Left hindlimb (tissue), 1 donor: Measurements from ENCODE around the gene GINS2.
A peak's percentile ranks its signal among the peaks of the same experiment; 100 is the strongest.

Experiments used
- DNase-seq: peaks from one replicate; pipeline ENCODE4 v3.0.0-alpha.2; 2018

GINS2 gene

DNA sequence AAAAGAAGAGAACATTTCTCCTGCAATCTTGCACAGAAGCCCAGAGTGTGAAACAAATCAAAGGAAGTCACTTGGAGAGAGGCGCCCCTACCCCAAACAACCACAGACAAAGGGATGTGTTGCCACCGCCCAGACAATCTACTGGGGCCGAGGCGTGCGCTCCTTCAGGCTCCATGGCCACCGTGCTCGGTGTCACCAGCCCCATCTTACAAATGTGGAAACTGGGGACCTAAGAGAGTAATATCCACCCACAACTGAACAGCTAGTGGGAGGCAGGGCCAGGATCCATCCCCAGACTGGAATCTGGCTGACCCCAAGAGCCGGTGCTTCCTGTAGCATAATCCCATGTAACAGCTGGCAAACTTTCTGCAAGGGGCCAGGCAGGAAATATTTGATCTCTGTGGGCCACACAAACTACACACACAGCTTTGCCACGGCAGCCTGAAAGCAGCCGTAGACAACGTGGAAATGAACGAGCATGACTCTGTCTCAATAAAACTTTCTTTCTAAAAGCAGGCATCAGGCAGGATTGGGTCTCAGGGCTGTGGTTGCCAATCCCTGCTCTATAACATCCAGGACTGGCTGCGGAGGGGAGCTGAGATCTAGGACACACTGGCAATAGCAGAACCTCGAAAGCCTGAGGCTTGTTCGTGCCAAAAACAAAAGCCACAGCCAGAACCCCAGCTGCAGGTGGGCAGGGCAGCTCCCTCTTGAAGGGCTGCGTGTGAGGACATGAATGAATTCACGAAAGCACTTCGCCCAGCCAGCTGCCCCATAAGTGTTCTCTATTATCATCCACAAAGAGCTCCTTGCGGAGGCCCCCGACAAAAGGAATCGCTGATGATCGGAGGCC is 26.6 kb upstream of the GINS2 start:
- peak; percentile 75 for DNase-seq

DNA sequence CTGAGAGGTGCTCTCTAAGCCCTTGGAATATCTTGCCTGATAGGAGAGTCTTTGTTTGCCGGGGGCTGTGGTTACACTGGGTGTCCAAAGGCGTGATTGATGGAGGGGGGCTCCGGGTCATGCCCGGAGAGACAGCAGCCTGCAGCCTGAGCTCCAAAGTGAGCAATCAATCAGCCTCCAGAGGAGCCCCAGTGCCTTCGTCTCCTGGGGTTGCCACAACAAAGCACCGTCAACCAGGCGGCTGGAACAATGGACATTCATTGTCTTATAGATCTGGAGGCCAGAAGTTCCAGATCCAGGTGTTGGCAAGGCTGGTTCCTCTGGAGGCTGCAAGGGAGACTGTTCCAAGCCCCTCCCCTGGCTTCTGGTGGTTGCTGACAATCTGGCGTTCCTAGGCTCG is 24.0 kb upstream of the GINS2 start:
- no peak for DNase-seq

DNA sequence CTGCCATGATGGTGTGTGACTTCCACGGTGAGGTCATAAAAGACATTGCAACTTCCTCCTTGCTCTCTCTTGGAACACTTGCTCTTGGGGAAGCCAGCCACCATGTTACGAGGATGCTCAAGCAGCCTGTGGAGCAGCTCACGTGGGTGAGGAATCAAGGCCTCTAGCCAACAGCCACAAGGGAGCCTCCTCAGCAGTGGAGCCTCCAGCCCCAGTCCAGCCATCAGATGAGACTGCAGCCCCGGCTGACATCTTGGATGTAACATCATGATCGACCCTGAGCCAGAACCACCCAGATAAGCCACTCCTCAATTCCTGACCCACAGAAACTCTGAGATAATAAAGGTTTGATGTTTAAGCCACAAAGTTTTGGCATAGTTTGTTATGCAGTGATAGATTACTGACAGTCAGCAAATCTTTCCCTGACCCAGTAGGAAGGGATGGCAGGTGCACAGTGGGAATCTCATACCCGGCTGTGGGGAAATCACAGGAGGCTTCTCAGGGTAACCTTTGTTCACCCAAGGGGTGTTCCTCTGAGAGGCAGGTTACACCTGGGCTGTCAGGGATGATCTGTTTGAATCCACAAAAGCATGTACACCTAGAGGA is 23.3 kb upstream of the GINS2 start:
- DNase-seq = no peak

DNA sequence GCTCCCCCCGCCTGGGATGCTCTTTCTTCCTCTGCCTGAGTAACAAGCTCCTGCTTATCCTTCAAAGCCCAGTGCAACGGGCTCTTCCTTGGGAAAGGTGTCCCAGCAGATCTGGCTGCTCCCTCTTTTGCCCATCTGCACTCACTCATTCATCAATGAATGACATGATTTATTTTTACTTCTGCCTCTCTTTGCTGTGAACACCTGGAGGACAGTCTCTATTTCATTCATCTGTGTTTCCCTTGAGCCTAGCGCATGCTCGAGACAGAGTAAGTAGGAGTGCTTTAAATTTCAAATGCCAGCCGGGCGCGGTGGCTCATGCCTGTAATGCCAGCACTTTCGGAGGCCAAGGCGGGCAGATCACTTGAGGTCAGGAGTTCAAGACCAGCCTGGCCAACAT is 22.0 kb upstream of the GINS2 start:
- no peak for DNase-seq

DNA sequence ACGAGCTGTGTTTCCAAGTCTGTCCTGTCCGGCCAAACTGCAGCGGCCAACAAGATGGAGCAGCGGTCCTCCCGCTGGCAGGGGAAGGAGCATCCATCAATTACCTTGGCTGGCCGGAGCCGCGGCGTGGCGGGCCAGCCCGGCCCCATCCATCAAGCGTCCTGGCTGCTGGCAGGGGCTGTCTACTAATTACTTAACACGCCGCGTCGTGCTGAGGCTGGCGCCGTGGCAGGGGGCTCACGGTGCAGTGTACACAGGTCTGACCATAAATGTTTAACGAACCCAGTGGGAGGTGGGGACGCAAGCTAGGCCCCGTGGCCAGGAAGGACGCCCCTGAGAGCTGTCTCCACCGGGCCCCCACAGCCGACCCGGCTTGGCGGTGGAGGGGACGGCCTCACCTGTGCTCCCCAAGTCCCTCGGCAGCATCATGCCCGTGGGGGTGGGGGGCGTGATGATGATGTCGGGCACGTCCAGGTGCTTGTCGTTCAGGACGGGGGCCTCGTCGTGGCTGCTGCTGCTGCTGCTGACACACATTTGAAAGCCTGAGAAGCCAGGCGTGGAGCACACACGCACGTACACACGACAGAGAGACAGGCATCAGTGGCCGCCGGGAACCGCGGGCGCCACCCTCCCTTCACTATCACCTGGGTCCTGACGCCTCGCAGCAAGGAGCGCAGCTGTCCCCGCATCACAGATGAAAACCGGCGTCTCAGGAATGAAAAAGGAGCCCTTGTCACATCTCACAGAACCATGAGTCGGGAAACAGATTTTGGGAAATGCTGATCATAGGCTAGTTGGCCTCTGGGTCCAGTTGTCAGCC is 21.2 kb upstream of the GINS2 start:
- no peak for DNase-seq

DNA sequence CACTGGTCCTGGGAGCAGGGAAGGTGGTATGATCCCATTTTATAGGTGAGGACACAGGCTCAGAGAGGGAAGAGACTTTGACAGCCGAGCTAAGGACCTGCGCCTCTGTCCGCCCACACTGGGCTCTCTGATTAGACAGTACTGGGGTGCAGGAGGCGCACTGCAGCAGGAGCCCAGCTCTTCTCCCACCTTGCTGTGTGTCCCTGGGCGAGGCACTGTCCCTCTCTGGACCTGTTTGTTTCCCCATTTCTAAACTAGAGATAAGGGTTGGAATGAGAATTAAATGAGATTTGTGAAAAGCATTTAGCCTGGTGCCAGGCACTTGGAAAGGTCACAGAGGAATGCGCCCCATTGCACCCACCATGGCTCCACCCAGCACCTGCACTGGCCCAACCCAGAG is 19.6 kb upstream of the GINS2 start:
- DNase-seq = no peak

DNA sequence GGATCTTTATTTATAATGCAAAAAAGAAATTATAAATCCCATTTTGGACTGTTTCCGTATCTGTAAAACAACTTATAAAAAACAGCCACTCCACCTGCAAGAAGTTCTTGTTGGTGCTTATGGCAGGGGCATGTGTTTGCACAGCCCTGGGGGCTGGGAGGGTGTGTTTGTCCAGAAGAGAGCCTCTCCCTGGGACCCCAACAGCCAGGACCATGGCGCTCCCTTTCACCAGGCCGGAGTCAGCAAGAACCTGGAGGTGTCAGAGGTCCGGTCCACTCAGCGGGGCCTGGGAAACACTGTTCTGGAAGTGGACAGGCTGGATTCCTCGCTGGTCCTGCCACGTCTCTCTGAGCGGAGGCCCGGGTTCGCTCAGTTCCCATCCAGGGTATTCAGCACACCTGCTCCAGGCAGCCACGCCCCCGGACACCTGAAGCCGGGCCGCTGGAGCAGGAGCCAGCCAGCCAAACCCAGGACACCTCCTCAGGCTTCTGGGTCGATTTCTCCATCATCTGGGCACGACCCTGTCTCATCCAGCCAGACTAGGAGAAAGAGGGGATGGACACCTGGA is 18.9 kb upstream of the GINS2 start:
- DNase-seq = no peak

DNA sequence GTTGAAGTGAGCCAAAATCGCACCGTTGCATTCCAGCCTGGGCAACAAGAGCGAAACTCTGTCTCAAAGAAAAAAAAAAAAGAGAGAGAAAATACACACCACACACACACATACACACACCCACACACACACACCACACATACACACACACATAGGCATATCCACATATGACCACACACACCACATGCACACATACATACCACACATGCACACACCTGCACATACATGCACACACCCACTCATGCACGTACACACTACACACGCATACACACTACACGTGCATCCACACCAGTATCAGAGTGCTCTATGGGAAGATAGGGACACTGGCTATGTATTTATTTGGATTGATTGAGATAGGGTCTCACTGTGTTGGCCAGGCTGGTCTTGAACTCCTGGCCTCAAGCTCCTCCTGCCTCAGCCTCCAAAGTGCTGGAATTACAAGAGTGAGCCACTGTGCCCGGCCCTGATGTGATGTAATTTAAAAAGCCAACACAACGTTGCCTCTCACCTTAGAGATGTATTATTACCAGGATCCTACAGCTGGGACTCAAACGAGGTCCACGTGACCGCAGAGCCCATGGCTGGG is 17.8 kb upstream of the GINS2 start:
- peak; percentile 2 for DNase-seq

DNA sequence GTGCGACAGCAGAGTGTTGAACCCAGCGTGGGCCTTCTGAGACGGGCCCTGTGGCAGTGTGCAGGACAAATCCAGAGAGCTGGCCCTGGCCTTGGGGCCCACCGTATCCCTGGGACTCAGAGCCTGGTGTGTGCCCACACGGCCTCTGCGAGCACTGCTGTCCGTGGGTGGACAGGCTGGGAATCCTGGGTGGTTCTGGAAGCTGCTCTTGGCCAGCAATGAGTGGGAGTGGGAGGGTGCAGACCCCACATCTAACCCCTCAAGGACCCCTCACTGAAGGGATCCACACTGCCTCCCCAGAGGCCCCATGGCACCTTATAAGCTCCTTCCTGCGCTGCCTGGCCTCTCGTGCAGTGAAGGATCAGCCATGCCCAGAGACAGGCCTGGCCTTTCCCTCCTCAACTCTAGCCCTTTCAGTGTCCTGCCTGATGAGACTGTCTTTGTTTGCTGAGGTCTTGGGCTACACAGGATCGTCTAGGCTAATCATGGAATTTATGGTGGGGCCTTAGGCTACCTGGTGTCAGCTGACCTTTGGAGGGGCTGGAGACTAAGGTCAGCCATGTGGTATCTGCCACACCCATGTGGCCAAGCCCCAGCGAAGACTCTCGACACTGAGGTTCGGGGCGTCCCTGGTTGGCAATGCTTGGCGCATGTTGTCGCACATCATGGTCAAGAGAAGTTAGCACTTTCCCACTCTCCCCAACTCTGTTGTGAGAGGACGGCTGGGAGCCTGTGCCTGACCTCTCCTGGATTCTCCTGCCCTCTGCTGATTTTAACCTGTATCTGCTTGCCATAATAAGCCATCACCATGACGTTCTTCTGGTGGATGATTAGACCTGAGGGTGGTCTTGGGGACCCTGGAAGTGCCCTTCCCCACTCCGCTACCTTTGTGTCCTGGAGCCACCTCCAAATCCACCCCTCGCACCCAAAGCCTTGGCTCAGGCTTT is 16.4 kb upstream of the GINS2 start:
- DNase-seq = no peak

DNA sequence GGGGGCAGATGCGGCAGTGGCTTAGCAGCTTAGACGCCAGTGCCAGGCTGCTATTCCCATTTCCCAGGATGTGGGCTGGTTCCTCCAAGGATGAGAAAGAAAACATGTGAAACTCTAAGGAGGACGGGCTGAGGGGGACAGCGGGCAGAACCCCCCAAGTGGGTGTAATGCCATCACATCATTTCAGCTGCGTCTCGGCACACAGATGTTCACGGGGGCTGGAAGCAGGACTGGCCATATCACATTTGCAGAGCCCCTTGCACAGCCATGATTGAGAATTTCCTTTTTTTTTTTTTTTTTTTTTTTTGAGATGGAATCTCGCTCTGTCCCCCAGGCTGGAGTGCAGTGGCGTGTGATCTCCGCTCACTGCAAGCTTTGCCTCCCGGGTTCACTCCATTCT is 15.3 kb upstream of the GINS2 start:
- no peak for DNase-seq

DNA sequence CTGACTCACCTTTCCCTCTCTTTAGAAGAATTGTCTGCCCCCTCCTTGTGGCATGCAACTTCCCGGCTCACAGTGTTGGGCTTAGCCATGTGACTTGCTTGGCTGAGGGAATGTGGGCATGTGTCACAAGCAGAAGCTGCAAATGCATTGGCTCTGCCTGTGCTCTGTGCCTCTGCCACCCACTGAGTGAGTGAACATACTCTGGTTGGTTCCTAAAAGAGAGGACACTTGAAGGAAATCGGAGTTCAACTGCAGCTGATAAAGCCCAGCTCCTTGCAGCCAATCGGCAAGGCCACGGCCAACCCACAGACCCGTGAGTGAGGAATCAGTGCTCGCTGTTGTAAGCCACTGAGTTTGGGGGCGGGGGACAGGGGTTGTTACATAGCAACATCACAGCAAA is 10.9 kb upstream of the GINS2 start:
- DNase-seq = no peak

DNA sequence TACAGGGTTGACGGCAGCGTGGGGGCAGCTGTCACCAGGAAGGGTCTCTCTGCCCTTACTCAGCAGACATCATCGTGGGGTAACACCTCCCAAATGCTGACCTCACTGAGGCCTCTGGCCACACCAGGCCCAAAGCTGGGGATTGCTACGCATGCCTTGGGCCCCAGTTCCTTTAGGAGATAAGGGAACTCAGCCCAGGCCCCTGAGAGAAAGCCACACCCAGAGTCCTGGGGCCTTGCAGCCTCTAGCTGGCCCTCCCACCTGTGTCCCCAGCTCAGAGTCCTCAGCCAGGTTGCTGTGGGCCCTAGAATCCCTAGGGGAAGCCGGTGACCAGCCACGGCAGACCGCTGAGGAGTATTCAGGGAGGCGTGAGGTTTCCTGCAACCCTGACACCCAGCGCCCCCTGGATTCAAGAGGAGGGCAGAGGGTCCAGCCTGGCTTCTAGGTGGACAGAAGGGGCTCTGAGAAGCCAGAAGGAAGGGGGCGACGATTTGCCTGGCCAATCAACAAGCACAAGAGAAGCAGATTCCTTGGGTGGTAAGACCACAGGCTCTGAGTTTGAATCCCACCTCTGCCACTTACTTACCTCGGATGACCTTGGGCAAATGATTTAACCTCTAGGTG is 10.3 kb upstream of the GINS2 start:
- no peak for DNase-seq

DNA sequence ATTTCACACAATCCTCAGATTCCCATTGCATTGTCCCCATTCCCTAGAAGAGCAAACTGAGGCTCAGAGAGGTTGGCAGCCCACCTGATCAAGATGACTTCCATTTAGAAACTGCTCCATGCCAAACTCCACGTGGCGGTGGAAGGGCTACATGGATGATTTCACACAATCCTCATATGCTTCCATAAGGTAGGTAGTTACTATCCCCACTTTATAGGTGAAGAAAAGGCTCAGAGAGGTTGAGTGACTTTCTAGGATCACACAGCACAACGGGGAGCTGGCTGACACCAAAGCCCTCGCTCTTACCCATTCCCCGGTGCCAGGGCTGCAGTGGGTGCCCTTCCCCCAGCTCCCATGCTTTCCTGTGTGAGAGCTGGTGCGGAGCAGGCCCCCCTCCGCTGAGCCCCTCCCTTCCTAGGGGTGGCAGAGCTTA is 9.7 kb upstream of the GINS2 start:
- DNase-seq = no peak

DNA sequence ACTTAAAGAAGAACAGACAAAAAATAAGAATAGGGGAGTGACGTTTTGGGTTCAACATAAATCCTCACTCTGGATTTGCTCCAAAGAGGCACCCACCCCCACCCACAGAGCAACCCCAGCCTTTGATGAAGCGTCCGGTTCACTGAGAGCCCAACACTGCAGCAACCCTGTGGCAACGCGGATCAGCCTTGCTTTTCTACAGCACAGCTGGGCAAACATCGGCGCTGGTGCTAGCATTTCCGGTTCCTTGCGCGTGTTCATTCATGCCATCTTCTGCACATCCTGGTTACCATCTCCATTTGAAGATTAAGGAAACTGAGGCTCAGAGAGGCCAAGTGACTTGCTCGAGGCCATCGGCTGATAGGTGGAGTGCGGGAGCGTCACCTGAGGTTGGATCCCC is 8.7 kb upstream of the GINS2 start:
- no peak for DNase-seq

DNA sequence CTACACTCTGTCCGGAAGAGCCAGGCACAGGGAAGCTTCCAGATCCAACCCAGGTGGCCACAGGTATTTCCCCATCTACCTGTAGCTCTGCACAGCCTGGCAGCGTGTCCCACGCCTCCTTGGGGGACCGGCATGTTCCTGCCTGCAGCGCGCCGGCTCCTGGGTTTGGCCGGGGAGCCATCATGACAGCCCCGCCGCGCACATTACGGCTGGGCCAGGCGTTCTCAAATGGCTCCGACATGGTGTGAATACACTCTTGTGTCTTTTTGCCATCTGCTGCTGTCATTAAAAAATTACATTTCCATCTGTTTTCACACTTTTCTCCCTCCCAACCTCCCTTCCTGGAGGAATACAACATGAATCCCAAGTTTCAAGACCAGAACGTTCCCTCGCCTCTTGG is 8.0 kb upstream of the GINS2 start:
- no peak for DNase-seq

DNA sequence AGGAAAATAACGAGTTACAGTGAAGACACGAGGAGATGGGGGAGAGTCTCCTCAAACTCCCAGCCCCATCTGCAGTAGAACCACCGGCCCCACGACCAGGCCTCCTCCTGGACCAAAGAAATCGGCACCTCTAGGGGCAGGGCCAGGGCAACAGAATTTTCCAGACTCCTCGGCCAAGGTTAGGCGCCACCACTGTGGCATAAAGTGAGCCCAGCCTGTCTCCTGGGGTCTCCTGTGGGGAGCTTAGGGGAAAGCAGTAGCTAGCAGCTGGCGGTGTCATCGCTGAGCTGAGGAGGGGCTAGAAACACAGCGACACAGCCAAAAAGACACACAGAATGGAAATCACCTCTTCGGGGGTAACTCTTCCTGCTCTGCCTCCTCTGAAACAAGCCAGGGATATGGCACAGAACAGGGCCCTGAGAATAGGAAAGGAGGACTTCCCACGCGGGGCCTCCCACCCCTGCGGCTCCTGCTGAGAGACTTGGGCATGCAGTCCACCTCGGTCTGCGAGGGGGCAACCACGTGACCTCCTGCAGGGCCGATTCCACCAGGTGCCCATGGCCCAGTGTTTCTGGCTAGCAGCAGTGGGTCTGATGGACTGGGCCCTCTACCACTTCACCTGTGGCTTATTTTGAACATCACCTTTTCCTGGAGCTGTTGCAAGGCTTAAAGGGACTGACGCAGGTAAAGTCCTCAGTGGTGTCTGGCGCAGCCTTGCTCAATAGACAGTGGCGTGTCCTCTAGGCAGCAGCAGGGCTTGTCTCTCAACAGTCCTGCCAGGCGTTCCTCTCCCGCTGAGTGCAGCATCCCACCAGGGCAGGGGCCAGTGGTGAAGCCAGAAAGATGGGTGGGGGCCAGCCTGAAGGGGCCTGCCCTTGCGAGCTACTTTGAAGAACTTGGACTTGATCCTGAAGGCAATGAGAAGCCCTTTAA is 6.7 kb upstream of the GINS2 start:
- DNase-seq = no peak

DNA sequence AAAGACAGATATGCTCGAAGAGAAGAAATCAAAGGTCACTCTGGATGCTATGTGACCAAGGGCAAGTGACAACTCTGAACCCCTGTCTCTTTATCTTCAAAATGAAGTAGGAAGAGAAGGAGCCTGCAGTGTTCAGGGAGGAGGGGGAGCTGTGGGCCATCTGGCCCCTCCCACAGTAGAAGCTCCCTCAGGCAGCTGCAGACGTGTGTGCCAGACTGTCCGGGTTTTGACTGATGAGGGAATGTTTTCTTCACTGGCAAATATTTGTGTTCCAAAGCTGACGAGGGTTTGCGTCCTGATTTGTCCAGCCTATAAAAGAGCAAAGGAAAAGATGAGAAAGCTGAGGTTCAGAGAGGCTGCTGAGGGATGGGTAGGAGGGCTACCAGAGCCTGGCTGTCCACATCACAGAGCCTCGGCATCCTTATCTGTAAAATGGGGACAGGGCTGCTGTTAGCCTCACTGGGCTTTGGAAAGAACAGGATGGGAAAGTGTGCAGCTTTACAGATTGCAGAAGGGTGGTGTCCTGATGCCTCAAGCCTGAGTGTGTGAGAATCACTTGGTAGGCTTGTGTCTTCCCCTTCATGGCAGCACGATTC is 1.8 kb upstream of the GINS2 start:
- no peak for DNase-seq

DNA sequence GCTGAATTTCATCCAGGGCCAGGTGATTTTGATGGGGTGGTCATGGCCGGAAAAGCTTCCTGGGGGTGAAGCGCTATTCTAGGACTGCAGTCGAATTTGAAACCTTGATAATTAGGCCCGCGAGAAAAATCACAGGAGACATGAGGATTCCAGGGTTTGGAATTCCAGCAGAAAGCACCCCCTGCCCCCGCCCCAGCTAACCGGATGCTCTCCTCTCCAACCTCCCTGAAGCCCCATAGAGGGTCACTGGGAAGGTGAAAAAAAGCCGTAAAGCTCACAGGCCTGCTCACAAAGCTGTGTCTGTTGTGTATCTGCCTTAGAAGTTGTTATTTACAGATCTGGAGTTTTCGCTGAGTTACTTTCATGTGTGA is 1.2 kb upstream of the GINS2 start:
- no peak for DNase-seq

DNA sequence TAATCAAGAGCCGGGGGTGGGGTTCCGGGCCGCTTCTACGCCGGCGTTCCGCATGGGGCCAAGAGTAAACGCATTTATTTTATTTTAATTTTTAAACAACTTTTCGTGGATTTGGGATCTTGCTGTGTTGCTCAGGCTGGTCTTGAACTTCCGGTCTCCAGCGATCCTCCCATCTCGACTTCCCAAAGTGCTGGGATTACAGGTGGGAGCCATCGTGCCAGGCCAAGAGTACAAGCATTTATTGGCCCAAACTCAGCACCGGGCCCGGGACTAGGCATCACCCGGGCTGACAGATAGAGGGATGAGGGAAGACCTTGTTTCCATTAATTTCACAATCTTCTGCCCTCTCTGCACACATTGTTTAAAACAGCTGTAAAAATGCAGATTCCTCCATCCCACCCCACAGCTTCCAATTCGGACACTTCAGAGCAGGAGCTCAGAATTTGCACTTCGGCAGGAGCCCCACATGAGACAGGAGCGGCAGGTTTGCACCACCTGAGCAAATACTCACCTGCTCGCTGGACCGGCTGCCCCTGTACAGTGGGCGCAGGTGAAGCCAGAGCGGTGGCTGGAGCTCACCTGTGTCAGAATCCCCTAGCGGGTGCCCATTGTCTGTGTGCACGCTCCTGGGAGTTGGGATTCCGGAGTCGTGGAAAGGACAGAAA is 663 bp upstream of the GINS2 start:
- no peak for DNase-seq
